A549 (cell line): ENCODE measurements around the gene DCUN1D5. TPM values are rescaled to one million over a fixed set of nuclear protein-coding genes. Genes with fewer than 3 reads are reported as not detected.

Experiments
- ATAC-seq, 2 experiments: fragments of 200-7000 bp in 1 of 2; fragments of >200 bp in 1 of 2; cut with Nextera tagmentation in 1 of 2; cut with Tn5 transposase in 1 of 2; 3 replicates each; pipeline versions ENCODE4 v1.8.0 to v1.9.1; 2018 to 2020; ENCODE audit warnings: mild to moderate bottlenecking in 1 of 2, moderate library complexity in 1 of 2
- CTCF ChIA-PET: fragments of 300-600 bp; sonication (Branson Sonifier 250); formaldehyde crosslinking; extraction: SDS; loops from one replicate; lab custom pipeline; 2021; ENCODE audit warnings: antibody characterized with exemption, inconsistent platforms; lab: Yijun Ruan, JAX
- POLR2A ChIA-PET: fragments of 350-600 bp; formaldehyde crosslinking; extraction: SDS; loops from one replicate; lab custom pipeline; 2021; ENCODE audit warnings: antibody characterized with exemption, inconsistent platforms; lab: Yijun Ruan, JAX
- DNase-seq, 2 experiments: peaks; one replicate each; pipeline versions ENCODE4 v3.0.0 to v3.0.0-alpha.2; 2011 to 2016; ENCODE audit warnings: low read depth in 1 of 2, low spot score in 1 of 2
- FAIRE-seq: peaks from 2 replicates; lab custom pipeline; 2011; peaks lifted over from hg19 to GRCh38; lab: Jason Lieb, UNC
- H3K27ac ChIP-seq, 2 experiments: fragments of >200 bp; sonication (Bioruptor Twin); formaldehyde crosslinking; 3 replicates each; pipeline ENCODE4 v1.5.1; 2016 to 2017
- H3K4me1 ChIP-seq: fragments of >200 bp; sonication (Bioruptor Twin); formaldehyde crosslinking; 3 replicates; pipeline ENCODE4 v1.6.1; 2016
- H3K4me2 ChIP-seq: fragments of >200 bp; sonication (Bioruptor Twin); formaldehyde crosslinking; 3 replicates; pipeline ENCODE4 v1.6.1; 2016
- H3K4me3 ChIP-seq: fragments of >200 bp; sonication (Bioruptor Twin); formaldehyde crosslinking; 3 replicates; pipeline ENCODE4 v1.5.1; 2016
- H3K9me3 ChIP-seq: fragments of >200 bp; sonication (Bioruptor Twin); formaldehyde crosslinking; 3 replicates; pipeline ENCODE4 v1.6.1; 2016
- CBX2 ChIP-seq: fragments of 200-600 bp; sonication (generic); IDR thresholded peaks from 2 replicates; pipeline ENCODE4 v1.6.1; 2016; ENCODE audit warnings: low read depth, mild to moderate bottlenecking, borderline replicate concordance
- EHF ChIP-seq: fragments of 250-450 bp; sonication (Bioruptor Pico); IDR thresholded peaks from 2 replicates; pipeline ENCODE4 v1.5.0; 2020; ENCODE audit warnings: mild to moderate bottlenecking
- EHMT2 ChIP-seq: fragments of 200-600 bp; sonication (generic); IDR thresholded peaks from 2 replicates; pipeline ENCODE4 v1.6.1; 2016; ENCODE audit warnings: antibody characterized with exemption, low read depth, mild to moderate bottlenecking, moderate library complexity
- EP300 ChIP-seq, 2 experiments: fragments of >200 bp; sonication (Bioruptor Twin); formaldehyde crosslinking; IDR thresholded peaks; 2 replicates in 1 of 2; 3 replicates in 1 of 2; pipeline ENCODE4 v1.6.1; 2016 to 2017
- FOSB ChIP-seq: fragments of 250-450 bp; sonication (Bioruptor Pico); IDR thresholded peaks from 2 replicates; pipeline ENCODE4 v1.5.0; 2020; ENCODE audit warnings: mild to moderate bottlenecking, moderate library complexity
- HDAC2 ChIP-seq: fragments of 200-600 bp; sonication (generic); IDR thresholded peaks from 2 replicates; pipeline ENCODE4 v1.6.1; 2016
- HEYL ChIP-seq: fragments of 250-450 bp; sonication (Bioruptor Pico); IDR thresholded peaks from 2 replicates; pipeline ENCODE4 v1.8.0; 2021; ENCODE audit warnings: mild to moderate bottlenecking, moderate library complexity
- HOXA7 ChIP-seq: fragments of 250-450 bp; sonication (Bioruptor Pico); IDR thresholded peaks from 2 replicates; pipeline ENCODE4 v1.5.0; 2020; ENCODE audit warnings: mild to moderate bottlenecking, moderate library complexity
- HOXB5 ChIP-seq: fragments of 250-450 bp; sonication (Bioruptor Pico); IDR thresholded peaks from 2 replicates; pipeline ENCODE4 v1.5.0; 2020; ENCODE audit warnings: mild to moderate bottlenecking, moderate library complexity
- JUN ChIP-seq, 2 experiments: fragments of >200 bp; sonication (Bioruptor Twin); formaldehyde crosslinking; IDR thresholded peaks; 2 replicates in 1 of 2; 3 replicates in 1 of 2; pipeline ENCODE4 v1.6.1; 2016 to 2017
- JUNB ChIP-seq: fragments of >200 bp; sonication (Bioruptor Twin); formaldehyde crosslinking; IDR thresholded peaks from 2 replicates; pipeline ENCODE4 v1.6.1; 2016
- NFE2L2 ChIP-seq: fragments of 150-350 bp; conservative IDR thresholded peaks from 2 replicates; pipeline ENCODE4 v1.6.1; 2014; ENCODE audit warnings: low read length
- POLR2A ChIP-seq: IDR thresholded peaks from 2 replicates; pipeline ENCODE4 v1.6.1; 2012; ENCODE audit warnings: mild to moderate bottlenecking, low read length
- POLR2AphosphoS2 ChIP-seq: conservative IDR thresholded peaks from 2 replicates; pipeline ENCODE4 v1.6.1; 2012; ENCODE audit warnings: low read length, improper control_type of control experiment, inconsistent platforms
- RCOR1 ChIP-seq: fragments of 150-350 bp; IDR thresholded peaks from 2 replicates; pipeline ENCODE4 v1.6.1; 2014; ENCODE audit warnings: antibody characterized with exemption, low read length, low read depth
- RFX5 ChIP-seq: fragments of 450-650 bp; IDR thresholded peaks from 2 replicates; pipeline ENCODE4 v1.7.1; 2014; ENCODE audit warnings: antibody characterized with exemption, mild to moderate bottlenecking, moderate library complexity
- SREBF2 ChIP-seq: fragments of 450-650 bp; IDR thresholded peaks from 2 replicates; pipeline ENCODE4 v1.6.1; 2014; ENCODE audit warnings: mild to moderate bottlenecking, moderate library complexity
- TFCP2L1 ChIP-seq: fragments of 250-450 bp; sonication (Bioruptor Pico); IDR thresholded peaks from 2 replicates; pipeline ENCODE4 v1.5.0; 2021; ENCODE audit warnings: mild to moderate bottlenecking
- TP53 ChIP-seq: fragments of 250-450 bp; sonication (Bioruptor Pico); IDR thresholded peaks from 2 replicates; pipeline ENCODE4 v1.5.0; 2021; ENCODE audit warnings: mild to moderate bottlenecking, moderate library complexity
- ZC3H11A ChIP-seq: fragments of 450-650 bp; IDR thresholded peaks from 2 replicates; pipeline ENCODE4 v1.6.1; 2014; ENCODE audit warnings: antibody characterized with exemption, mild to moderate bottlenecking
- ZFP36 ChIP-seq: fragments of 450-650 bp; IDR thresholded peaks from 2 replicates; pipeline ENCODE4 v1.6.1; 2014; ENCODE audit warnings: borderline replicate concordance; ENCODE audit not compliant: partially characterized antibody
- ZNF302 ChIP-seq: fragments of 250-450 bp; sonication (Bioruptor Pico); IDR thresholded peaks from 2 replicates; pipeline ENCODE4 v1.9.0; 2021; ENCODE audit warnings: inconsistent platforms, mild to moderate bottlenecking, moderate library complexity
- WGBS: methylation state at CpG from one replicate; pipeline ENCODE4 v1.1.6; 2017; ENCODE audit errors: missing lambda C conversion rate; 5-methylcytosine and 5-hydroxymethylcytosine counted together
- polyA plus RNA-seq, 4 experiments: library from polyadenylated mRNA; depleted of rRNA in 3 of 4; stranded (reverse); fragments of >200 nt; fragmentation: RNase III in 1 of 4; extraction: RNeasy Plus Mini Kit Qiagen cat#74134 plus additional on column Dnase treatment in 1 of 4; gene quantifications; 2 replicates in 3 of 4; 3 replicates in 1 of 4; pipeline ENCODE4 v1.2.3, GENCODE V29; 2011 to 2017
- TF ChIP-seq, protein P1 (sequence below): fragments of 450-650 bp; IDR thresholded peaks from 2 replicates; pipeline ENCODE4 v1.6.1; 2014; ENCODE audit warnings: antibody characterized with exemption
- TF ChIP-seq, protein P2 (sequence below): fragments of >200 bp; sonication (Bioruptor Twin); formaldehyde crosslinking; IDR thresholded peaks from 2 replicates; pipeline ENCODE4 v1.6.1; 2016
- TF ChIP-seq, protein P3 (sequence below): fragments of >200 bp; sonication (Bioruptor Twin); formaldehyde crosslinking; IDR thresholded peaks from 3 replicates; pipeline ENCODE4 v1.5.1; 2016
- TF ChIP-seq, protein P4 (sequence below): fragments of 150-350 bp; IDR thresholded peaks from 2 replicates; pipeline ENCODE4 v1.6.1; 2014; ENCODE audit warnings: low read depth, mild to moderate bottlenecking, low read length

DCUN1D5 gene
- polyA plus RNA-seq, 2 of the 4 experiments (the other 2 are of a cell fraction): 48.9 to 78.0 TPM

DNA sequence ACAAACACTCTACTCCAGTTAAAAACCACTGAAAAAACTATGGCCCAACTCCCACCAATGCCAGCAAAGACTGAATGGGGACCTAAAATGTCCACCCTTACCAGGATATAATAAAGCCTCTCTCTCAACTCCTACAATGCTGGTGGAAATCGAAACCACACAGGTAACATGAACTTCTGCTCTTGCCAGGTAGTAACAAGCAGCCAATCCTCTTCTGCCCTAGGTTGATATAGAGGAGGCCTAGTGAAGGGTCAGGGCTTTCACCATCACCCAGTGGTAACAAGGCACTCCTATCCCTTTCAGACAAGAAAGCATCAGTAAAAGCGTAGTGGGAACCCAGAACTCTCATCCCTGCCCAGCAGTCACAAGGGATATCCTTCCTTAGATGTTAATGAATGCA, 22.6 kb downstream of the DCUN1D5 start:
- ATAC-seq (no peak), DNase-seq (no peak), FAIRE-seq (no peak)
- no peak overlapping the region for H3K27ac ChIP-seq
- TF ChIP-seq, protein P1, sequence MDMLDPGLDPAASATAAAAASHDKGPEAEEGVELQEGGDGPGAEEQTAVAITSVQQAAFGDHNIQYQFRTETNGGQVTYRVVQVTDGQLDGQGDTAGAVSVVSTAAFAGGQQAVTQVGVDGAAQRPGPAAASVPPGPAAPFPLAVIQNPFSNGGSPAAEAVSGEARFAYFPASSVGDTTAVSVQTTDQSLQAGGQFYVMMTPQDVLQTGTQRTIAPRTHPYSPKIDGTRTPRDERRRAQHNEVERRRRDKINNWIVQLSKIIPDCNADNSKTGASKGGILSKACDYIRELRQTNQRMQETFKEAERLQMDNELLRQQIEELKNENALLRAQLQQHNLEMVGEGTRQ: no peak
- TF ChIP-seq RCOR1 (no peak), EHMT2 (no peak), JUN (IDR thresholded peaks at IDR 0.05) (no peak), HEYL (no peak), TP53 (CRISPR knock-in tag) (no peak), HOXB5 (CRISPR knock-in tag) (no peak), EHF (no peak), ZC3H11A (no peak), EP300 (IDR thresholded peaks at IDR 0.05) (no peak), RFX5 (no peak), POLR2A (no peak), HOXA7 (CRISPR knock-in tag) (no peak), JUNB (no peak), ZFP36 (no peak)
- TF ChIP-seq, protein P2, sequence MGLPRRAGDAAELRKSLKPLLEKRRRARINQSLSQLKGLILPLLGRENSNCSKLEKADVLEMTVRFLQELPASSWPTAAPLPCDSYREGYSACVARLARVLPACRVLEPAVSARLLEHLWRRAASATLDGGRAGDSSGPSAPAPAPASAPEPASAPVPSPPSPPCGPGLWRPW: no peak
- TF ChIP-seq, protein P3, sequence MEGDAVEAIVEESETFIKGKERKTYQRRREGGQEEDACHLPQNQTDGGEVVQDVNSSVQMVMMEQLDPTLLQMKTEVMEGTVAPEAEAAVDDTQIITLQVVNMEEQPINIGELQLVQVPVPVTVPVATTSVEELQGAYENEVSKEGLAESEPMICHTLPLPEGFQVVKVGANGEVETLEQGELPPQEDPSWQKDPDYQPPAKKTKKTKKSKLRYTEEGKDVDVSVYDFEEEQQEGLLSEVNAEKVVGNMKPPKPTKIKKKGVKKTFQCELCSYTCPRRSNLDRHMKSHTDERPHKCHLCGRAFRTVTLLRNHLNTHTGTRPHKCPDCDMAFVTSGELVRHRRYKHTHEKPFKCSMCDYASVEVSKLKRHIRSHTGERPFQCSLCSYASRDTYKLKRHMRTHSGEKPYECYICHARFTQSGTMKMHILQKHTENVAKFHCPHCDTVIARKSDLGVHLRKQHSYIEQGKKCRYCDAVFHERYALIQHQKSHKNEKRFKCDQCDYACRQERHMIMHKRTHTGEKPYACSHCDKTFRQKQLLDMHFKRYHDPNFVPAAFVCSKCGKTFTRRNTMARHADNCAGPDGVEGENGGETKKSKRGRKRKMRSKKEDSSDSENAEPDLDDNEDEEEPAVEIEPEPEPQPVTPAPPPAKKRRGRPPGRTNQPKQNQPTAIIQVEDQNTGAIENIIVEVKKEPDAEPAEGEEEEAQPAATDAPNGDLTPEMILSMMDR: no peak
- TF ChIP-seq, protein P4, sequence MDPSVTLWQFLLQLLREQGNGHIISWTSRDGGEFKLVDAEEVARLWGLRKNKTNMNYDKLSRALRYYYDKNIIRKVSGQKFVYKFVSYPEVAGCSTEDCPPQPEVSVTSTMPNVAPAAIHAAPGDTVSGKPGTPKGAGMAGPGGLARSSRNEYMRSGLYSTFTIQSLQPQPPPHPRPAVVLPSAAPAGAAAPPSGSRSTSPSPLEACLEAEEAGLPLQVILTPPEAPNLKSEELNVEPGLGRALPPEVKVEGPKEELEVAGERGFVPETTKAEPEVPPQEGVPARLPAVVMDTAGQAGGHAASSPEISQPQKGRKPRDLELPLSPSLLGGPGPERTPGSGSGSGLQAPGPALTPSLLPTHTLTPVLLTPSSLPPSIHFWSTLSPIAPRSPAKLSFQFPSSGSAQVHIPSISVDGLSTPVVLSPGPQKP: no peak
- TF ChIP-seq, all 56 proteins: peak for 0
- Histone ChIP-seq H3K4me3 (no peak overlapping the region), H3K4me1 (no peaks in the 10 kb centered on the region), H3K9me3 (no peaks in the 10 kb centered on the region), H3K4me2 (no peak overlapping the region)
- ChIA-PET CTCF (no interaction called here), POLR2A (no interaction called here)
- WGBS: 100% methylated on average over 2 of the region's 2 CpGs

DNA sequence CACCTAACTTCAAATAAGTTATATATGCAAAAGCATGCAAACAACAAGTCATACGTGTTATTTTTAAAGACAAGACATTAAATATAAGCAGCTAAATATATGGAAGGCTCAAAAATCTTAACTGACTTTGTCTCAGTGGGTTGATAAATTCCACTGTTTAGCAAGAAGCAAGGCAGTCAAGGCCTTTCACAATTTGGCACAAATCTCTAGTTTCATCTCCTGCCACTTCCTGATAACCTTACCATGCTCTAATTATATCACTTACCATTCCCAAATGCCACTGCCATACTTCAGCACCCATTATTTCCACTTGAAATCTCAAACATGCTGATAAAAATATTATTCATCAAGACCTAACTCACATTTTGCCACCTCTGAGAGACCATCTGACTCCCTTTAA, 24.8 kb downstream of the DCUN1D5 start:
- ChIA-PET POLR2A (no interaction called here), CTCF (no interaction called here)
- Histone ChIP-seq H3K4me1 (no peaks in the 10 kb centered on the region), H3K4me3 (no peak overlapping the region), H3K4me2 (no peak overlapping the region), H3K27ac (no peak overlapping the region), H3K9me3 (no peaks in the 10 kb centered on the region)
- FAIRE-seq (no peak), DNase-seq (no peak), ATAC-seq (no peak)
- TF ChIP-seq POLR2AphosphoS2: no peak
- TF ChIP-seq NFE2L2: no peak
- TF ChIP-seq ZFP36: no peak
- no peak for TF ChIP-seq SREBF2
- no peak for TF ChIP-seq HEYL
- no peak for TF ChIP-seq FOSB (CRISPR knock-in tag)
- no peak for TF ChIP-seq ZNF302
- no peak for TF ChIP-seq ZC3H11A
- no peak for TF ChIP-seq TFCP2L1 (CRISPR knock-in tag)
- TF ChIP-seq RCOR1: no peak
- no peak for TF ChIP-seq CBX2
- TF ChIP-seq HDAC2: no peak
- WGBS: 90% methylated on average over 1 of the region's 1 CpG
